Pancreas (tissue), 10 donors: Measurements from ENCODE around the gene LCN2. TPM values are rescaled to one million over a fixed set of nuclear protein-coding genes. Genes with fewer than 3 reads are reported as not detected.

Experiments used
- ATAC-seq, 4 donors: fragments of 200-7000 bp; cut with Tn5 transposase; one replicate each; pipeline versions ENCODE4 v1.8.0 to v1.9.1; 2020; ENCODE audit warnings: mild to moderate bottlenecking in 4 of 4, moderate library complexity in 4 of 4
- DNase-seq, 6 donors: peaks; one replicate each; pipeline ENCODE4 v3.0.0-alpha.2; 2020
- FAIRE-seq: peaks from 2 replicates; lab custom pipeline; 2012; peaks lifted over from hg19 to GRCh38; lab: Jason Lieb, UNC
- H3K27ac ChIP-seq, 4 donors: fragments of 200-600 bp; sonication (generic); 1 replicate in 3 of 4; 2 replicates in 1 of 4; pipeline versions ENCODE4 v1.5.0 to v1.8.0; 2020
- H3K27me3 ChIP-seq, 4 donors: fragments of 200-600 bp; one replicate each; pipeline ENCODE4 v1.8.0; 2021
- H3K36me3 ChIP-seq, 3 donors: fragments of 200-600 bp; sonication (generic) in 1 of 3; one replicate each; pipeline versions ENCODE4 v1.5.0 to v1.8.0; 2020 to 2021
- H3K4me1 ChIP-seq, 3 donors: fragments of 200-600 bp; one replicate each; pipeline ENCODE4 v1.8.0; 2021
- H3K4me3 ChIP-seq, 4 donors: fragments of 200-600 bp; sonication (generic) in 2 of 4; one replicate each; pipeline versions ENCODE4 v1.5.0 to v1.8.0; 2020 to 2021
- H3K9me3 ChIP-seq, 4 donors: fragments of 200-600 bp; one replicate each; pipeline ENCODE4 v1.8.0; 2021
- WGBS, 2 donors: extraction: QIAGEN DNeasy Blood & Tissue Kit; methylation state at CpG; one replicate each; pipeline ENCODE4 v1.1.7; 2013; 5-methylcytosine and 5-hydroxymethylcytosine counted together
- intact Hi-C, 3 donors: fragments of 100-400 bp; cut with DNase I; formaldehyde crosslinking; loops; one replicate each; pipeline versions ENCODE4 v1.11.1 to v1.14.2; 2022
- polyA plus RNA-seq, 2 donors: library from polyadenylated mRNA; stranded (reverse); fragments of 200-250 nt; gene quantifications; one replicate each; pipeline ENCODE4 v1.2.3, GENCODE V29; 2013
- total RNA-seq, 6 donors: library from RNA; stranded (reverse); fragmentation: NEBNext Ultra II Directional in 4 of 6; extraction: Animal tissue kit (Norgen Biotek cat#: 25700) in 4 of 6; gene quantifications; one replicate each; pipeline versions ENCODE4 v1.2.1 to v1.2.4, GENCODE V29; 2021 to 2023
- TF ChIP-seq, protein P1 (sequence below), 4 donors: fragments of 200-600 bp; sonication (generic) in 3 of 4; IDR thresholded peaks; one replicate each; pipeline versions ENCODE4 v1.5.0 to v1.8.0; 2021; ENCODE audit warnings: antibody characterized with exemption in 4 of 4
- donor health status: healthy with polysubstance abuse.
- donor health status: DM: no; HTN: no; CAD: no; lungs with moderate emphysema.
- donor health status: DM: no; HTN: no; CAD: no.
- donor health status: control.
- donor health status: control.
- donor health status: Bipolar disorder and iron deficiency.
- donor health status: DM: yes; HTN: yes; CAD: no.
- donor health status: DM: no; HTN: no; CAD: no.
- donor health status: DM: no; HTN: no; CAD: no.
- donor health status: DM: yes; HTN: yes; CAD: no.

LCN2 gene
- total RNA-seq: 100 to 1,000 TPM in 1 of 6 donors, 10 to 100 TPM in 3, 1 to 10 TPM in 2; 6.3 to 158 (median 45.7) TPM
- 10 to 100 TPM; 46.8 to 75.1 TPM for polyA plus RNA-seq

DNA sequence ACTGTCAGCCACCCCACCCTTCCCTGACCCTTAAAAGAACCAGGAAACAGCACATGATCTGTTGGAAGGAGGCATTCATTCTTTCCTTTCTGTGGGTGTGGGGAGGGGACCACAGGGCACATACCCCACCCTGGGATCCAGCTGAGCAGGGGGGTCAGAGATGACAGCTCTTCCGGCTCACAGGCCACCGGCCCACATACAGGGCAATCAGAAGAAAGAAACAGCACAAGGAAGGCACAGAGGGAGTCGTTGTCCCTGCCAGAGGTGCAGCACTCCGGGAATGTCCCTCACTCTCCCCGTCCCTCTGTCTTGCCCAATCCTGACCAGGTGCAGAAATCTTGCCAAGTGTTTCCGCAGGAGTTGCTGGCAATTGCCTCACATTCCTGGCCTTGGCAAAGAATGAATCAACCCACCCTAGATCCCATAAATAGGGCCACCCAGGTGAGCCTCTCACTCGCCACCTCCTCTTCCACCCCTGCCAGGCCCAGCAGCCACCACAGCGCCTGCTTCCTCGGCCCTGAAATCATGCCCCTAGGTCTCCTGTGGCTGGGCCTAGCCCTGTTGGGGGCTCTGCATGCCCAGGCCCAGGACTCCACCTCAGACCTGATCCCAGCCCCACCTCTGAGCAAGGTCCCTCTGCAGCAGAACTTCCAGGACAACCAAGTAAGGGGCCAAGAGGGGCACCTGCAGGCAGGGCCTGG is at the start of gene LCN2:
TSS of gene LCN2 (plus strand) at position 453 of the 701 bp plus-strand sequence. CDS start at position 526, 73 bp downstream.
- Histone ChIP-seq H3K4me3 (peak within 1 kb of the TSS in 1 of 4 donors; percentile 12), H3K4me1 (peaks cover 11 to 18% (median 12%) of the 10 kb centered on the region in 3 donors), H3K36me3 (no peaks in the 10 kb centered on the region), H3K27ac (peak within 1 kb of the TSS; percentile 60 to 87 (median 71)), H3K9me3 (no peaks in the 10 kb centered on the region), H3K27me3 (no peaks in the 10 kb centered on the region)
- 33 to 34% methylated on average over 9 of the region's 9 CpGs for WGBS, 2 donors
- TF ChIP-seq, protein P1, sequence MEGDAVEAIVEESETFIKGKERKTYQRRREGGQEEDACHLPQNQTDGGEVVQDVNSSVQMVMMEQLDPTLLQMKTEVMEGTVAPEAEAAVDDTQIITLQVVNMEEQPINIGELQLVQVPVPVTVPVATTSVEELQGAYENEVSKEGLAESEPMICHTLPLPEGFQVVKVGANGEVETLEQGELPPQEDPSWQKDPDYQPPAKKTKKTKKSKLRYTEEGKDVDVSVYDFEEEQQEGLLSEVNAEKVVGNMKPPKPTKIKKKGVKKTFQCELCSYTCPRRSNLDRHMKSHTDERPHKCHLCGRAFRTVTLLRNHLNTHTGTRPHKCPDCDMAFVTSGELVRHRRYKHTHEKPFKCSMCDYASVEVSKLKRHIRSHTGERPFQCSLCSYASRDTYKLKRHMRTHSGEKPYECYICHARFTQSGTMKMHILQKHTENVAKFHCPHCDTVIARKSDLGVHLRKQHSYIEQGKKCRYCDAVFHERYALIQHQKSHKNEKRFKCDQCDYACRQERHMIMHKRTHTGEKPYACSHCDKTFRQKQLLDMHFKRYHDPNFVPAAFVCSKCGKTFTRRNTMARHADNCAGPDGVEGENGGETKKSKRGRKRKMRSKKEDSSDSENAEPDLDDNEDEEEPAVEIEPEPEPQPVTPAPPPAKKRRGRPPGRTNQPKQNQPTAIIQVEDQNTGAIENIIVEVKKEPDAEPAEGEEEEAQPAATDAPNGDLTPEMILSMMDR (IDR thresholded peaks at IDR 0.05): no peak
- DNase-seq (peak; percentile 65 to 89 (median 76)), FAIRE-seq (no peak), ATAC-seq (peak; percentile 79 to 85 (median 83))
- intact Hi-C loops: no loop called here

DNA sequence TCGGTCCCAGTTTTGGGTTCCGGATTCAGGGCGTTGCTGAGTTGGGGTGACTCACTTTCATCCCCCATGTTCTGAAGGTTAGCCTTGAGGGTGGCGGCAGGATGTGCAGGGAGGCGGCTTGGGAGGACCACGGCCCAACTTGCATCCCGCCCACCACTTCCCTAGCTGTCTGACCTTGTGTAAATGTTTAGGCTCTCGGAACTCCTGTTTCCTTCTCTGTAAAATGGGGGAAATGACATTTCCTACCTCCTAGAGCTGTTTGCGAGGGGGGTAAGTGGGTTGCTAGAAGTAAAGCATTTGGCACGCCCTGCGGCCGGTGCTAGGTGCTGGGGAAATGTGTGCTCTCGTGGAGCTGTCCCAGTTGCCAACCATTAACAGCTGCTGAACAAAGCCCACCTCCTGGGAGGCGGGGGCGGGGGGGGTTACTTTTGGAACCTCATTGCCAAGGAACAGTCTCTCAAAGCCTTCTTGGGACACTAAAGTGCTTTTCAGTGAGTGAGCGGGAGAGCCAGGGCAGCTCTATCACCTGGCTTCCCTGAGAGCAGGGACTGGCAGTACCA is 49.2 kb upstream of the LCN2 start:
- Histone ChIP-seq H3K36me3 (peaks cover 0 to 20% (median 5%) of the 10 kb centered on the region in 3 donors), H3K27ac (peak overlapping the region; percentile 89 to 94 (median 93)), H3K9me3 (no peaks in the 10 kb centered on the region), H3K4me3 (peak overlapping the region in 3 of 4 donors; percentile 11 to 58 (median 50)), H3K4me1 (peaks cover 39 to 63% (median 61%) of the 10 kb centered on the region in 3 donors), H3K27me3 (no peaks in the 10 kb centered on the region)
- DNase-seq (peak in 1 of 6 donors; percentile 60), ATAC-seq (no peak), FAIRE-seq (no peak)
- intact Hi-C loops: no loop called here
- TF ChIP-seq, protein P1 (IDR thresholded peaks at IDR 0.05): no peak
- WGBS, 2 donors: 32 to 38% methylated on average over 16 of the region's 16 CpGs

DNA sequence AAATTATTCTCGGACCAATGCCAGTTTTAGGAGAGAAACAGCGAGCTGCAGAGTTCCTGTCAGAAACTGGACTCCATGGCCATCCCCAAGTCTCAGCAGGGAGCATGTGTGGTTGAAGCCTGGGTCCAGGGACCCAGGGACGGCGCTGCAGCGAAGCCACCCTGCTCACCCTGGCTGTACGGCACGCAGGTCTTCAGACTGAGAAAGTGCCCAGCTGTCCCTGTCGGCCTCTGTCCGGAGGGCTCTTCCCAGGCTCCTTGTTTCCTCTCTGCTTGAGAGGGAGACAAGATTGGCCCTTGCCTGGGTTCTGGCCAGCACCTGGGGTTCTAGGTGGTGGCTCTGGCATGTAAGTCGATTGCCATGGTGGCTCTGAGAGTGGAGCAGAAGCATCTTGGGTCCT is 48.7 kb upstream of the LCN2 start:
- Histone ChIP-seq H3K36me3 (peaks cover 0 to 25% (median 7%) of the 10 kb centered on the region in 3 donors), H3K4me1 (peaks cover 39 to 60% (median 58%) of the 10 kb centered on the region in 3 donors), H3K27ac (peak overlapping the region; percentile 89 to 94 (median 93)), H3K9me3 (no peaks in the 10 kb centered on the region), H3K4me3 (peak overlapping the region in 3 of 4 donors; percentile 11 to 58 (median 50)), H3K27me3 (no peaks in the 10 kb centered on the region)
- 37 to 42% methylated on average over 10 of the region's 10 CpGs for WGBS, 2 donors
- TF ChIP-seq, protein P1 (IDR thresholded peaks at IDR 0.05): no peak
- no peak for FAIRE-seq
- no peak for DNase-seq
- intact Hi-C loops: no loop called here
- ATAC-seq: no peak

DNA sequence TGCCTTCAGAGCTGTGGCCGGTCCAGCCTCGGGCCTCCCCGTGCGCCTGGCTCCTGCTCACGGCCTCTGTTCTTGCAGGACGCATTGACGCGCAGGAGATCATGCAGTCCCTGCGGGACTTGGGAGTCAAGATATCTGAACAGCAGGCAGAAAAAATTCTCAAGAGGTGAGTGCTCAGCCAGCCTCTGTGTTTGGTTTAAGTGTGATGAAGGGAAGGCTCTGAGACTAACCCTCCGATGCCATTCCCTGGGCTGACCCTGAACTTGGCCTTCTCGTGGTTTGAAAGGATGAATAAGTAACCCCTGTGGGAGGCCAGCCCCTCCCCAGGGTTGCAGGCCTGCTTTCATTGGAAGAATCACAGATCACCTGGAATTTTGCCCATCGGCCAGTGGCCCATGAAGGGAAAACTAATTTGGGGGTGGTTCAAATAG is 48.0 kb upstream of the LCN2 start:
- H3K4me3 ChIP-seq: peak overlapping the region in 1 of 4 donors; percentile 58
- peaks cover 6 to 31% (median 14%) of the 10 kb centered on the region in 3 donors for H3K36me3 ChIP-seq
- H3K27me3 ChIP-seq: no peaks in the 10 kb centered on the region
- no peak for ATAC-seq
- no peak for FAIRE-seq
- H3K4me1 ChIP-seq: peaks cover 39 to 60% (median 58%) of the 10 kb centered on the region in 3 donors
- no peaks in the 10 kb centered on the region for H3K9me3 ChIP-seq
- H3K27ac ChIP-seq: peak overlapping the region in 2 of 4 donors; percentile 47 to 82
- intact Hi-C loops: no loop called here
- TF ChIP-seq, protein P1 (IDR thresholded peaks at IDR 0.05): no peak
- WGBS, 2 donors: 75 to 81% methylated on average over 12 of the region's 12 CpGs
- DNase-seq: peak in 1 of 6 donors; percentile 57
